GM21717 (cell line): ENCODE measurements around the gene AGRN.
A peak's percentile ranks its signal among the peaks of the same experiment; 100 is the strongest.
"Not testable (repeated sequence)": the region's sequence is repeated elsewhere in the genome, so short reads cannot be mapped to it uniquely, and the experiment has no call there.

Experiments used
- ATAC-seq: cut with Tn5 transposase; IDR thresholded peaks from one replicate; pipeline ENCODE4 v1.9.1; 2021; ENCODE audit warnings: mild to moderate bottlenecking, moderate library complexity; ENCODE audit not compliant: unreplicated experiment

Gene AGRN

GRCh38 chr1:1020000-1020404 lies at the start of gene AGRN:
TSS of gene AGRN (plus strand) at chr1:1020120. CDS start at chr1:1020173, 53 bp downstream.
- peak; percentile 19 for ATAC-seq

GRCh38 chr1:970242-970972 lies 49.5 kb upstream of the AGRN start:
- no peak for ATAC-seq

- ATAC-seq: no peak
Observed at GRCh38 chr1:970973-971730, 48.8 kb upstream of the AGRN start.

GRCh38 chr1:971751-972506 lies 48.0 kb upstream of the AGRN start:
- ATAC-seq: no peak

- no peak for ATAC-seq
Observed at GRCh38 chr1:972726-973458, 47.0 kb upstream of the AGRN start.

DNA sequence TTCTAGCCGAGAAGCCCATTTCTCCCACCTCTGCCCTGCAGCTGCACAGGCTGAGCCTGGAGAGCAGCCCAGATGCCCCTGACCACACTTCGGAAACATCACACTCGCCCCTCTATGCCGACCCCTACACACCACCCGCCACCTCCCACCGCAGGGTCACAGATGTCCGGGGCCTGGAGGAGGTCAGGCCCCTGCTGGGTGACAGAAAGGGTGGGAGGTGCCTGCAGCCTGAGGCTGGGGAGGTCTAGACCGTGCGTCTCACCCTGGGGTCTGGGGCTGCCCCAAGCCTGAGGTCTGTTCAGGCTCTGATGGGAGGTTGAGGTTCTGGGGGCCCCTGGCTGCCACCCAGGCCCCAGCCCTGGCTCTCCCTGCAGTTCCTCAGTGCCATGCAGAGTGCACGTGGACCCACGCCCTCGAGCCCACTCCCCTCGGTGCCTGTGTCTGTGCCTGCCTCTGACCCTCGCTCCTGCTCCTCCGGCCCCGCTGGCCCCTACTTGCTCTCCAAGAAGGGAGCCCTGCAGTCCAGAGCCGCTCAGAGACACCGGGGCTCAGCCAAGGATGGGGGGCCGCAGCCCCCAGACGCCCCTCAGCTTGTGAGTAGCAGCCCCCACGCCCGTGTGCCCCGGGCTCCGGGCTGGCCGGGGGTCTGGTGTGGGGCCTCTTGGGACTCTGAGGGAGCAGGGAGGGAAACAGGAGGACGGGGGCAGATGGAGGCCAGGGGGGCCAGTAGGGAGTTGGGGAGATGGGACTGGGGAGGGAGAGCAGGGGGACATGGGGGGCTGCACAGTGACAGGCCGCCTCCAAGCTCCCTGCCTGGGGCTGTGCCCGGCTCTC lies 46.2 kb upstream of the AGRN start:
- no peak for ATAC-seq

GRCh38 chr1:974293-974640 lies 45.7 kb upstream of the AGRN start:
- ATAC-seq: no peak

- ATAC-seq: no peak
Observed at GRCh38 chr1:974687-975328, 45.1 kb upstream of the AGRN start.

DNA sequence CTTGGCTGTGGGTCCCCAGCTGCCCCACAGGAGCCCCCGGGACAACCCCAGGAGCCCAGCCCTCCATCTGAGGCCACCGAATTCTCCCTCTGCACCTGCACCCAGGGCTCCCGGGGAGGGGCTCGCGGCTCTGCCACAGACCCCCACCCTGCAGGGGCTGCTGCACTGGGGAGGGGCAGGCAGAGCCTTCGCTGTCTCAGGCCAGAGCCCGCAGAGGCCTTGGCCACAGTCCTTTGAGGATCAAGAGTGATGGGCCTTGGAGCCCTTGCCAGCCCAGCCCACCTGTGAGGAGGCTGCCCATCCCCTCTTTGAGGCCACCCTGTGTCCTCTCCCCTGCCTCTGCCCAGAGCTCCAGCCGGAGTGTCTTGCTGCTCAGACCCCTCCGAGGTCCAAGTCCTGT lies 44.6 kb upstream of the AGRN start:
- no peak for ATAC-seq

- no peak for ATAC-seq
Observed at GRCh38 chr1:975896-976683, 43.8 kb upstream of the AGRN start.

GRCh38 chr1:976791-977190 lies 43.1 kb upstream of the AGRN start:
- not testable (repeated sequence) for ATAC-seq

DNA sequence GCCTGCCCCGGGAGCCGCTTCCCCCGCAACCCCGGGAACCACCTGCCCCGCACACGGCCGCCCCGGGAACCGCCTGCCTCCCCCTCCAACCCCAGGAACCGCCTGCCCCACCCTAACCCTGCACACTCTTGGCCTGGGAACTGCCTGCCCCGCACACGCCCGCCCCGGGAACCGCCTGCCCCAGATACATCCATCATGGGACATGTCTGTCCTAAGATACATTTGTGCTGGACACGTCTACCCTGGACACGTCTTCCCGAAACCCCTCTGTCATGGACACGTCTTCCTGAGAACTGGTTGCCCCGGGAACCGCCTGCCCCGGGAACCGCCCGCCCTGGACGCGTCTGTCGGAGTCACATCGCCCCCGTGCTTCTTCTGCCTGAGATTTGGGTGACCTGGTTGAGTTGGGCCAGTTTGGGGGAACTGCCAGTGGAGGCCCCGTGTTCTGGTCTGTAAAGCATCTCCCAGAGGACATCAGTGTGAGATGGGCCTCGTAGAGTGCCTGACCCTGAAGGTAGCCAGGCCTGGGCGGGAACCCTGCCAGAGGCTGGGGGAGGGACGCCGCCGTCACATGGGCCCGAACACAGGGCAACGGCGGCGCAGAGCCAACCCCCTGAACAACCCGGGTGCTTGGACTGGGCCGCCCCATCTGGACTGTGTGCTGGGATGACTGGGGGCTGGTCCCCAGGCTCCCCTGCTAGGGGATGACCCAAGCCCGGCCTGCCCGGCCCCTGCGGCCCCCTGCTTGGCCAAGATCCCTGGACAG lies 41.7 kb upstream of the AGRN start:
- ATAC-seq: no peak

- ATAC-seq: no peak
Observed at GRCh38 chr1:978835-979743, 40.8 kb upstream of the AGRN start.

GRCh38 chr1:979744-980072 lies 40.2 kb upstream of the AGRN start:
- no peak for ATAC-seq

- no peak for ATAC-seq
Observed at GRCh38 chr1:980137-980571, 39.8 kb upstream of the AGRN start.

DNA sequence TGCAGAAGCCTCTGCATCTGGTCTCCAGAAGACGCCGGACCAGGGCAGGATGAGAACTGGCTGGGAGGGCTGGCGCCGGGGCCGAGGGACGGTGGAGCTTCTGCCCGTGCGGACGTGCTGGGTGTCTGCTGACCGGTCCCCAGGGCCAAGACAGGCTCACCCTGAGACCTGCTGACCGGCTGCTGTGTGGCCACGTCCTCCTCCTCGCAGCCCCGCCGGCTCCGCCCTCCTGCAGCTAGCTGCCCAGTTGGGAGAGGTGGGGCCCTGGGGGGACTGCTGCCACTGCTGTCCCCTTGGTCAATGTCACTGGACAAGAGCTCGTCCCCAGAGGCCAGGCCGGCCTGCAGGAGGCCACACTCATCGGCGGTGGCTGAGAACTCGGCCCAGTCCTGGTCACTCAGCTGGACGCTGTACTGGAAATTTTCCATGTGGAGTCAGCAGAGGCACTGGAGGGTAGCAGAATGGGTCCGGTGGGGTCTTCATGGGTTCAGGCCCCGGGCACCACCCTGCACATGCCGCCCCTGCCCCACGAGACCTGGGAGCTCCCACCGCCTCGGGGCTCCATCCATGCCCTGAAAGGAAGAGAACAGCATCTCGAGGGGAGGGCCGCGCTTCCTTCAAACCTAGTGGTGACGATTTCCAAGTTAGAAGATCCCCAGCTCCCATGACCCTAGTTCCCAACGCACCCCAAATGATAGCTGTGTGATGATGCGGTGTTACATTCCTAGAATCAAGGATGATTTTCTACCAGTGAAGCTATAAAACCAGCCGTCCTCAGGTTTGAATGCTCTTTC lies 39.1 kb upstream of the AGRN start:
- ATAC-seq: no peak
